Endothelial cell of umbilical vein (primary cell): Measurements from ENCODE around the gene SMKR1.

ENCODE experiments used
- EZH2 ChIP-seq: IDR thresholded peaks from 2 replicates; pipeline ENCODE4 v1.6.1; 2012; ENCODE audit warnings: borderline replicate concordance, low read depth, mild to moderate bottlenecking, moderate library complexity, low read length, inconsistent platforms; ENCODE audit not compliant: severe bottlenecking
- FOS ChIP-seq: IDR thresholded peaks from 2 replicates; pipeline ENCODE4 v1.6.1; 2011; ENCODE audit warnings: mild to moderate bottlenecking, low read length, moderate library complexity, borderline replicate concordance; ENCODE audit not compliant: insufficient read depth
- GATA2 ChIP-seq: IDR thresholded peaks from 2 replicates; pipeline ENCODE4 v1.7.0; 2011; ENCODE audit warnings: low read depth, mild to moderate bottlenecking, moderate library complexity, mixed read lengths, low read length; ENCODE audit not compliant: insufficient read length, insufficient read depth
- MAX ChIP-seq: IDR thresholded peaks from 2 replicates; pipeline ENCODE4 v1.6.1; 2011; ENCODE audit not compliant: insufficient read depth, insufficient read length
- MYC ChIP-seq: IDR thresholded peaks from one replicate; pipeline ENCODE4 v1.6.1; 2011; ENCODE audit warnings: mild to moderate bottlenecking, low read depth, low read length
- POLR2A ChIP-seq: IDR thresholded peaks from 2 replicates; pipeline ENCODE4 v1.6.1; 2012; ENCODE audit warnings: low read depth, mild to moderate bottlenecking, control low read depth, low read length
- POLR2AphosphoS5 ChIP-seq: IDR thresholded peaks from 2 replicates; pipeline ENCODE4 v1.6.1; 2012; ENCODE audit warnings: low read depth, mild to moderate bottlenecking, control low read depth, low read length, moderate library complexity; ENCODE audit not compliant: insufficient read depth
- TF ChIP-seq, protein P1 (sequence below), 2 donors: IDR thresholded peaks; 1 replicate in 1 of 2; 2 replicates in 1 of 2; pipeline ENCODE4 v1.5.1; 2011; ENCODE audit warnings: low read length in 2 of 2, mild to moderate bottlenecking in 2 of 2, moderate library complexity in 2 of 2, control low read depth in 1 of 2, inconsistent platforms in 1 of 2, low read depth in 1 of 2; ENCODE audit not compliant: insufficient read depth in 1 of 2; ENCODE audit errors: extremely low read depth in 1 of 2

DNA sequence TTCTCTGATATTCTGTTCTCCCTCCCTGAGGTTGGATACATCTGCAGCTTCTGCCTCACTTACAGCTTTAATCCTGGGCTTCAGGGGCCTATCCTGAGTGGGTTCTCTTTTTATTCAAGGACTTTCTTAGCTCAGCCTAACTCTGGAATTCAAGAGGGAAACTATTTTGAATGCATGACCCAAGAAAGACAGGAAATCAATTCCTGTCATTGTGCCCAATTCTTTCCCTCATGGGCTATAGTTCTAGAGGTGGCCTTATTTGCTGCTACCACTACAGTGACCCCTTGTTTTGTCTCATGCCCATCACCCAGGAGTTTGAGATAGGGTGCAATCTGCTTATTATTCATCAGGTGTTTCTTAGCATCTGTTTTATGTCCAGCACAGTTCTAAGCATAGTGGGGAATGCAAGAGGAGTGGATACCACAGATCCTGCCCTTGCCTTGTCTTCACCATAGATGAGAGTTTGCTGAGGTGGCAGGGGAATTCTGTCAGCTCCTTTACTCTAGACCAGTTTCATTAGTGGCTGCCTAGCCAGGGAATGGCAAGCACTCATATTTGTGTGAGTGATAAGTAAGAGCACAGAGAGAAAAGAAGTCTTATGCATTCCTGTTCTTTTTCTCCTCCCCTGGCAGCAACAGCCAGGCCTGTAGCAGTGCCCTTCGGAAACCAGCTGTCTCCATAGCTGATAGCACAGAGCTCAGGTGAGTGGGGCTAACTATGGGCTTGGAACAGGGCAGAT, 48.7 kb upstream of the SMKR1 start:
- TF ChIP-seq EZH2: no peak
- TF ChIP-seq, protein P1, sequence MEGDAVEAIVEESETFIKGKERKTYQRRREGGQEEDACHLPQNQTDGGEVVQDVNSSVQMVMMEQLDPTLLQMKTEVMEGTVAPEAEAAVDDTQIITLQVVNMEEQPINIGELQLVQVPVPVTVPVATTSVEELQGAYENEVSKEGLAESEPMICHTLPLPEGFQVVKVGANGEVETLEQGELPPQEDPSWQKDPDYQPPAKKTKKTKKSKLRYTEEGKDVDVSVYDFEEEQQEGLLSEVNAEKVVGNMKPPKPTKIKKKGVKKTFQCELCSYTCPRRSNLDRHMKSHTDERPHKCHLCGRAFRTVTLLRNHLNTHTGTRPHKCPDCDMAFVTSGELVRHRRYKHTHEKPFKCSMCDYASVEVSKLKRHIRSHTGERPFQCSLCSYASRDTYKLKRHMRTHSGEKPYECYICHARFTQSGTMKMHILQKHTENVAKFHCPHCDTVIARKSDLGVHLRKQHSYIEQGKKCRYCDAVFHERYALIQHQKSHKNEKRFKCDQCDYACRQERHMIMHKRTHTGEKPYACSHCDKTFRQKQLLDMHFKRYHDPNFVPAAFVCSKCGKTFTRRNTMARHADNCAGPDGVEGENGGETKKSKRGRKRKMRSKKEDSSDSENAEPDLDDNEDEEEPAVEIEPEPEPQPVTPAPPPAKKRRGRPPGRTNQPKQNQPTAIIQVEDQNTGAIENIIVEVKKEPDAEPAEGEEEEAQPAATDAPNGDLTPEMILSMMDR (IDR thresholded peaks at IDR 0.05; ENCODE audit: extremely low read depth in 1 of 2, insufficient read depth in 1 of 2, low read depth in 1 of 2, low read length in 2 of 2): no peak
- TF ChIP-seq POLR2A: no peak
- TF ChIP-seq MYC: no peak
- TF ChIP-seq POLR2AphosphoS5: no peak
- no peak for TF ChIP-seq GATA2
- TF ChIP-seq FOS: no peak
- no peak for TF ChIP-seq MAX
